Measurements from ENCODE around the gene RAPGEF6.

DNA sequence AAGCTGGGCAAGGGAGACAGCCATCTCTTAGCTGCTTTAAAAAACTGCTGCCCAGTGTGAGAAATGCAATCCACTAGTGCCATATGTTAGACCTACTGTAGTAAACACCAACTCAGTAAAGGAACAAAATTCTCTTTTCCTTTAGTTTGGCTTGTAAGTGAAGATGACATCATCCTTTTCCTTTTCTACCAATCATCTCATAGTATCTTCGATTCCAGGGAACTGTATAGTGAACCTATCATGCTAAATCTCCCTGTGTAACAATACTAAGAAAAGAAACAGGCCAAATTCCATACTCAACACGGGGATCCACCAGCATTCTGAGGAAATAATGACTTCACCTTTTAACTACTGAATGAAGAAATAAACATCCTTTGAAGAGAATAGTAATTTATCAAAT, 100.1 kb downstream of the RAPGEF6 start:
- TF ChIP-seq CTCF (IDR thresholded peaks at IDR 0.05) (no peak), POLR2A (IDR thresholded peaks at IDR 0.05) (no peak), POLR2AphosphoS5 (IDR thresholded peaks at IDR 0.05) (no peak)
